Fibroblast of lung (primary cell): ENCODE data around the gene LIMCH1.

Experiments
- CTCF ChIP-seq, 2 donors: IDR thresholded peaks in 1 of 2; conservative IDR thresholded peaks in 1 of 2; 1 replicate in 1 of 2; 2 replicates in 1 of 2; pipeline ENCODE4 v1.5.1; 2011 to 2012; ENCODE audit warnings: low read length in 2 of 2, control low read depth in 1 of 2, inconsistent platforms in 1 of 2, low read depth in 1 of 2, mild to moderate bottlenecking in 1 of 2
- EZH2 ChIP-seq: IDR thresholded peaks from 2 replicates; pipeline ENCODE4 v1.5.1; 2012; ENCODE audit warnings: low read length, control low read depth, mild to moderate bottlenecking; ENCODE audit errors: missing control alignments

GRCh38 chr4:41568363-41568762 lies 30.4 kb downstream of the LIMCH1 start:
- no peak for TF ChIP-seq CTCF (conservative IDR thresholded peaks at IDR 0.05 in 1 of 2, IDR thresholded peaks at IDR 0.05 in 1 of 2; ENCODE audit: low read depth in 1 of 2, low read length in 2 of 2)
- TF ChIP-seq EZH2, result no peak
